Testis (tissue), 2 donors: ENCODE results near the gene SLCO3A1.

ENCODE experiments used
- POLR2A ChIP-seq: fragments of 450-650 bp; IDR thresholded peaks from one replicate; pipeline ENCODE4 v1.6.1; 2017; ENCODE audit warnings: antibody characterized with exemption, mild to moderate bottlenecking, moderate library complexity
- TF ChIP-seq, protein P1 (sequence below), 3 experiments: fragments of 450-650 bp in 2 of 3; fragments of 200-600 bp in 1 of 3; sonication (generic) in 1 of 3; IDR thresholded peaks; one replicate each; pipeline ENCODE4 v1.5.1; 2016 to 2019; ENCODE audit warnings: antibody characterized with exemption in 3 of 3, mild to moderate bottlenecking in 2 of 3, moderate library complexity in 1 of 3

DNA sequence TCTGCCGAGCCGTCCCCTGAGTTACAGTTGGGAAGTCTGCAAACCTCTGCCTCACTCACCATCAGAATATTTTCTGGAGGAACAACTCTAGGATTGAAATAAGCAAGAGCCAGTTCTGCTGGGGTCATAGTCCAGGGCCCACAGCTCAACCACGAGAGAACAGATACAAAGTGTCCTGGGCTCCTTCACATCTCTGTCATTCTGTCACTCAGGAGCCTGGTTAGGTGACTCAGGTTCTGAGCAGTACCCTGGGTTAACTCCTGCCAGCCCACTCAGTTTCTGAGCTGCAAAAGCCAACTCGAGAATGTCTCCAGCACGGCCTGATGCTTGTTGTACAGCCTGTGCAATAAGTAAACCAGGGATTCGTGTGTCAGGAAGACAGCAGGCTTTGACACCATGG, 155.7 kb downstream of the SLCO3A1 start:
- TF ChIP-seq, protein P1, sequence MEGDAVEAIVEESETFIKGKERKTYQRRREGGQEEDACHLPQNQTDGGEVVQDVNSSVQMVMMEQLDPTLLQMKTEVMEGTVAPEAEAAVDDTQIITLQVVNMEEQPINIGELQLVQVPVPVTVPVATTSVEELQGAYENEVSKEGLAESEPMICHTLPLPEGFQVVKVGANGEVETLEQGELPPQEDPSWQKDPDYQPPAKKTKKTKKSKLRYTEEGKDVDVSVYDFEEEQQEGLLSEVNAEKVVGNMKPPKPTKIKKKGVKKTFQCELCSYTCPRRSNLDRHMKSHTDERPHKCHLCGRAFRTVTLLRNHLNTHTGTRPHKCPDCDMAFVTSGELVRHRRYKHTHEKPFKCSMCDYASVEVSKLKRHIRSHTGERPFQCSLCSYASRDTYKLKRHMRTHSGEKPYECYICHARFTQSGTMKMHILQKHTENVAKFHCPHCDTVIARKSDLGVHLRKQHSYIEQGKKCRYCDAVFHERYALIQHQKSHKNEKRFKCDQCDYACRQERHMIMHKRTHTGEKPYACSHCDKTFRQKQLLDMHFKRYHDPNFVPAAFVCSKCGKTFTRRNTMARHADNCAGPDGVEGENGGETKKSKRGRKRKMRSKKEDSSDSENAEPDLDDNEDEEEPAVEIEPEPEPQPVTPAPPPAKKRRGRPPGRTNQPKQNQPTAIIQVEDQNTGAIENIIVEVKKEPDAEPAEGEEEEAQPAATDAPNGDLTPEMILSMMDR (IDR thresholded peaks at IDR 0.05), result no peak
- TF ChIP-seq POLR2A, result no peak
